Testis (tissue), 3 donors: Measurements from ENCODE around the gene ALPI. TPM values are rescaled to one million over a fixed set of nuclear protein-coding genes. Genes with fewer than 3 reads are reported as not detected.
"Not testable (repeated sequence)": the region's sequence is repeated elsewhere in the genome, so short reads cannot be mapped to it uniquely, and the experiment has no call there.

Source experiments
- DNase-seq: peaks from one replicate; pipeline ENCODE4 v3.0.0-alpha.2; 2019
- H3K27ac ChIP-seq, 2 donors: fragments of 200-600 bp; sonication (generic); one replicate each; pipeline ENCODE4 v1.5.1; 2019
- H3K27me3 ChIP-seq: fragments of 200-600 bp; sonication (generic); one replicate; pipeline ENCODE4 v1.5.1; 2019
- H3K36me3 ChIP-seq: fragments of 200-600 bp; sonication (generic); one replicate; pipeline ENCODE4 v1.5.1; 2017; ENCODE audit warnings: low read depth; ENCODE audit errors: missing control alignments
- H3K4me1 ChIP-seq: fragments of 200-600 bp; sonication (generic); one replicate; pipeline ENCODE4 v1.5.1; 2019
- H3K4me3 ChIP-seq, 2 donors: fragments of 200-600 bp; sonication (generic); one replicate each; pipeline ENCODE4 v1.5.1; 2017 to 2019
- H3K9me3 ChIP-seq: fragments of 200-600 bp; sonication (generic); one replicate; pipeline ENCODE4 v1.5.1; 2017
- POLR2A ChIP-seq: fragments of 450-650 bp; IDR thresholded peaks from one replicate; pipeline ENCODE4 v1.6.1; 2017; ENCODE audit warnings: antibody characterized with exemption, mild to moderate bottlenecking, moderate library complexity
- WGBS, 2 donors: methylation state at CpG; one replicate each; pipeline ENCODE4 v1.1.5; 2018; 5-methylcytosine and 5-hydroxymethylcytosine counted together
- intact Hi-C: fragments of 100-400 bp; cut with DNase I; formaldehyde crosslinking; loops from one replicate; pipeline ENCODE4 v1.15.1; 2023; ENCODE audit warnings: low total_unique reads
- polyA plus RNA-seq: library from polyadenylated mRNA; stranded (reverse); fragments of 350-450 nt; fragmentation: Illumina TruSeq; extraction: RNeasy Lipid Tissue Mini Kit (QIAGEN cat#74804); gene quantifications from one replicate; pipeline ENCODE4 v1.2.3, GENCODE V29; 2014; ENCODE audit warnings: low read depth, low replicate concordance; ENCODE audit not compliant: insufficient read depth
- total RNA-seq, 2 donors: library from RNA; depleted of rRNA; stranded (reverse); fragments of >200 nt; gene quantifications; one replicate each; pipeline ENCODE4 v1.2.3, GENCODE V29; 2016
- TF ChIP-seq, protein P1 (sequence below), 3 experiments: fragments of 450-650 bp in 2 of 3; fragments of 200-600 bp in 1 of 3; sonication (generic) in 1 of 3; IDR thresholded peaks; one replicate each; pipeline ENCODE4 v1.5.1; 2016 to 2019; ENCODE audit warnings: antibody characterized with exemption in 3 of 3, mild to moderate bottlenecking in 2 of 3, moderate library complexity in 1 of 3

ALPI gene
- total and polyA plus RNA-seq, 3 donors from 2014 or later, result 0.16 to 0.43 TPM; not detected in 1

DNA sequence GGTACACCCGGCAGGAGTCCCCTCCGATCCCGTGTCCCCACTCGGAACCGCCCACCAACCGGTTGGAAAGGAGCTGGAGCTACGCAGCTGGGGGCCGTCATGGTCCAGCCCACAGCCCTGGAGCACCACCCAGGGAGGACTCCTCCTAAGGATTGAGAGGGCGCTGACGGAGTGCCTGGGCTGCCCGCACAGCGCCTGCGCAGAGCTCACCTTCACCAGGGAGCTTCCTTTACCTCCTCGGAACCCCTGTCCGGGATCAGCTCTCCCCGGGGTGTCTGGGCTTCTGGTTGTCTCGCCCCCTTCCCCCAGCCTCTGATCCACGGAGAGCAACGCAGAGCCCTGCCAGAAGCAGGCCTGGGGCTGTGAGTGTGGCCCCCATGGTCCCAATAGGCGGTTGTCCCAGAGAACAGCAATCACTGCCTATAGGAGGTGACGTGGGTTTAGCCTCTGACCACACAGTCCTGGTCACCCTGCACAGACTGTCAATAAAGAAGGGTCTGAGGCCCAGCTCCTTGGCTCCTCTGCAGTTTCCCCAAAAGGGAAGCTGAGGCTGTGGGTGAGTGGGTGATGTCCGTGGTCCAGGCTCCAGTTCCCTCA, 34.7 kb upstream of the ALPI start:
- WGBS, 2 donors, result 4 to 13% methylated on average over 13 to 22 of the region's 22 CpGs
- Histone ChIP-seq H3K4me3 (peak overlapping the region; percentile 24 to 45), H3K27me3 (no peaks in the 10 kb centered on the region), H3K4me1 (peaks cover 8% of the 10 kb centered on the region), H3K27ac (no peak overlapping the region), H3K36me3 (no peaks in the 10 kb centered on the region), H3K9me3 (no peaks in the 10 kb centered on the region)
- intact Hi-C loops, result no loop called here
- TF ChIP-seq POLR2A, result no peak
- TF ChIP-seq, protein P1, sequence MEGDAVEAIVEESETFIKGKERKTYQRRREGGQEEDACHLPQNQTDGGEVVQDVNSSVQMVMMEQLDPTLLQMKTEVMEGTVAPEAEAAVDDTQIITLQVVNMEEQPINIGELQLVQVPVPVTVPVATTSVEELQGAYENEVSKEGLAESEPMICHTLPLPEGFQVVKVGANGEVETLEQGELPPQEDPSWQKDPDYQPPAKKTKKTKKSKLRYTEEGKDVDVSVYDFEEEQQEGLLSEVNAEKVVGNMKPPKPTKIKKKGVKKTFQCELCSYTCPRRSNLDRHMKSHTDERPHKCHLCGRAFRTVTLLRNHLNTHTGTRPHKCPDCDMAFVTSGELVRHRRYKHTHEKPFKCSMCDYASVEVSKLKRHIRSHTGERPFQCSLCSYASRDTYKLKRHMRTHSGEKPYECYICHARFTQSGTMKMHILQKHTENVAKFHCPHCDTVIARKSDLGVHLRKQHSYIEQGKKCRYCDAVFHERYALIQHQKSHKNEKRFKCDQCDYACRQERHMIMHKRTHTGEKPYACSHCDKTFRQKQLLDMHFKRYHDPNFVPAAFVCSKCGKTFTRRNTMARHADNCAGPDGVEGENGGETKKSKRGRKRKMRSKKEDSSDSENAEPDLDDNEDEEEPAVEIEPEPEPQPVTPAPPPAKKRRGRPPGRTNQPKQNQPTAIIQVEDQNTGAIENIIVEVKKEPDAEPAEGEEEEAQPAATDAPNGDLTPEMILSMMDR (IDR thresholded peaks at IDR 0.05), result no peak
- DNase-seq, result no peak

DNA sequence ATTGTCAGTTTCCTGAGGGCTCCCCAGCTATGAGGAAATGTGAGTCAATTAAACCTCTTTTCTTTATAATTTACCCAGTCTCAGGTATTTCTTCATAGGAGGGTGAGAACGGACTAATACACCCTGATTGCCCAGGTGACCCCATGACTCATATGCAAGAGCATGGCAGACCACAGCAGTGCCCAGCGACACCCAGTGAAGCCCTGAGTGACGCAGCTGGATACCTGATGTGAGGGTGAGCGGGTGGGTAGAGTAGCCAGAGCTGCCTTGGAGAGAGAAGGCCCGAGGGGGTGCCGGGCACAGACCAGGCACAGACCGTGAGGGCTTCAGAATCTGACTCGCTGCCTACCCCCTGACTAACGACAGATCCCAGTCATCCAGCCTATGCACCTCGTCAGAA, 33.9 kb upstream of the ALPI start:
- Histone ChIP-seq H3K27ac (no peak overlapping the region), H3K36me3 (no peaks in the 10 kb centered on the region), H3K4me3 (no peak overlapping the region), H3K9me3 (no peaks in the 10 kb centered on the region), H3K4me1 (peaks cover 8% of the 10 kb centered on the region), H3K27me3 (no peaks in the 10 kb centered on the region)
- WGBS, 2 donors, result 81 to 83% methylated on average over 7 to 10 of the region's 10 CpGs
- TF ChIP-seq, protein P1 (IDR thresholded peaks at IDR 0.05), result no peak
- no peak for TF ChIP-seq POLR2A
- intact Hi-C loops, result no loop called here
- no peak for DNase-seq

DNA sequence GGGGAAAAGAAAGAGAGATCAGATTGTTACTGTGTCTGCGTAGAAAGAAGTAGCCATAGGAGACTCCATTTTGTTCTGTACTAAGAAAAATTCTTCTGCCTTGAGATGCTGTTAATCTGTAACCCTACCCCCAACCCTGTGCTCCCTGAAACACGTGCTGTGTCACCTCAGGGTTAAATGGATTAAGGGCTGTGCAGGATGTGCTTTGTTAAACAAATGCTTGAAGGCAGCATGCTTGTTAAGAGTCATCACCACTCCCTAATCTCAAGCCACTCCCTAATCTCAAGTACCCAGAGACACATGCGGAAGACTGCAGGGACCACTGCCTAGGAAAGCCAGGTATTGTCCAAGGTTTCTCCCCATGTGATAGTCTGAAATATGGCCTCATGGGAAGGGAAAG, 33.0 kb upstream of the ALPI start:
- H3K27ac ChIP-seq, H3K9me3 ChIP-seq, H3K36me3 ChIP-seq, intact Hi-C loops, H3K4me1 ChIP-seq, H3K4me3 ChIP-seq, H3K27me3 ChIP-seq, DNase-seq: not testable (repeated sequence)
- 53 to 63% methylated on average over 3 of the region's 3 CpGs for WGBS, 2 donors

DNA sequence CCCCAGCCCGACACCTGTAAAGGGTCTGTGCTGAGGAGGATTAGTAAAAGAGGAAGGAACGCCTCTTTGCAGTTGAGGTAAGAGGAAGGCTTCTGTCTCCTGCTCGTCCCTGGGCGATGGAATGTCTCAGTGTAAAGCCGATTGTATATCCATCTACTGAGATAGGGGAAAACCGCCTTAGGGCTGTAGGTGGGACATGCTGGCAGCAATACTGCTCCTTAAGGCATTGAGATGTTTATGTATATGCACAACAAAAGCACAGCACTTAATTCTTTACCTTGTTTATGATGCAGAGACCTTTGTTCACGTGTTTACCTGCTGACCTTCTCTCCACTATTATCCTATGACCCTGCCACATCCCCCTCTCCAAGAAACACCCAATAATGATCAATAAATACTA, 32.5 kb upstream of the ALPI start:
- H3K4me3 ChIP-seq, H3K36me3 ChIP-seq, H3K27me3 ChIP-seq, H3K4me1 ChIP-seq, DNase-seq, intact Hi-C loops, H3K27ac ChIP-seq, H3K9me3 ChIP-seq: not testable (repeated sequence)
- 46 to 50% methylated on average over 7 of the region's 7 CpGs for WGBS, 2 donors

DNA sequence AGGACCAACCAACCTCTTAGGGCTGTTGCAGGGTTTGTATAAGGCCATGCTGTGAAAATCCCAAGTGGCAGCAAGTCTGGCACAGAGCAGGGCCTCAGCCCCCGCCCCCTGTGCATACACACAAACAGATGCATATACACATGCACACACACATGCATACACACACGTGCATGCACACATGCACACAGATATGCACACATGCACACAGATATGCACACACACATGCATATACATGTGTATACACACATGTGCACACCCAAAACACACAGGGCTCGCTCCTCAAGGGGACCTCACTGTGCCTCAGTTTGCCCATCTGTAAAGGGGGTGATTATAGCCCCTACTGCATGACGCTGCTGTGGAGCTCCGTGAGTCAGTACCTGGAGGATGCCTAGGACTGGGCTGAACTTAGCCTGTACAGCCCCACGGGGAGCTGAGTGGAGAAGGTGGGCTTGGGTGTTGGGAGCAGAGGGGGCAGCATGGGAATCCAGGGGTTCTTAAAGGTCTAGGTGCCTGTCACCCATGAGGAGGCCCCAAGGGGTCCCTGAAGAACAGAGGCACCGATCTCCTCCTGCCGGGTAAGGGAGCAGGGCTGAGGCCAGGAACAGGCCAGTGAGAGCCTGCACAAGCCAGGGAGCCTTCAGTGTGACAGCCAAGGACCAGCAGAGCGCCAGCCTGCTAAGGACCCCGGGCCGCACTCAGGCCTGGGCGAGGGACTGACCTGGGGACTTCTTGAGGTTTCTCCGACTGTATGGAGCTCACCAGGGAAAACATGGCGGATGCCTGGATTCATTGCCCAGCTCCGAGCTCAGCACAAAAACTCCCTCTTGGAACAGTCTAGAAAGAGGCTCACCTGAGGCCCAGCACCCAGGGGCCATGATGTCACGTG, 24.0 kb upstream of the ALPI start:
- TF ChIP-seq, protein P1 (IDR thresholded peaks at IDR 0.05), result no peak
- TF ChIP-seq POLR2A, result no peak
- no peak for DNase-seq
- 87 to 90% methylated on average over 16 of the region's 16 CpGs for WGBS, 2 donors
- H3K4me1 ChIP-seq, result no peaks in the 10 kb centered on the region
- H3K9me3 ChIP-seq, result no peaks in the 10 kb centered on the region
- intact Hi-C loops, result no loop called here
- H3K27me3 ChIP-seq, result no peaks in the 10 kb centered on the region
- H3K36me3 ChIP-seq, result no peaks in the 10 kb centered on the region
- H3K4me3 ChIP-seq, result no peak overlapping the region
- no peak overlapping the region for H3K27ac ChIP-seq
